HepG2 (cell line): ENCODE measurements around the gene COPS3. TPM values are rescaled to one million over a fixed set of nuclear protein-coding genes. Genes with fewer than 3 reads are reported as not detected.

ENCODE experiments used
- ARID3A ChIP-seq: IDR thresholded peaks from 2 replicates; pipeline ENCODE4 v1.6.1; 2012; ENCODE audit warnings: low read depth, low read length, improper control_type of control experiment
- DPF2 ChIP-seq: sonication (generic); formaldehyde crosslinking; IDR thresholded peaks from 2 replicates; pipeline ENCODE4 v1.4.0; 2020; ENCODE audit warnings: mild to moderate bottlenecking, low read depth, missing genetic modification reagents, borderline replicate concordance
- GZF1 ChIP-seq: sonication (generic); formaldehyde crosslinking; IDR thresholded peaks from 2 replicates; pipeline ENCODE4 v1.5.1; 2020; ENCODE audit warnings: mild to moderate bottlenecking, missing genetic modification reagents
- MXD4 ChIP-seq: IDR thresholded peaks from 2 replicates; pipeline ENCODE4 v1.6.1; 2016; ENCODE audit warnings: mild to moderate bottlenecking, missing biosample characterization, missing genetic modification reagents
- NR2F1 ChIP-seq, 2 experiments: fragments of 450-650 bp in 1 of 2; formaldehyde crosslinking in 1 of 2; IDR thresholded peaks; 2 replicates each; pipeline versions ENCODE4 v1.5.0 to v1.6.1; 2016 to 2020; ENCODE audit warnings: mild to moderate bottlenecking in 1 of 2, missing compliant biosample characterization in 1 of 2, missing genetic modification reagents in 1 of 2, moderate library complexity in 1 of 2
- PHF8 ChIP-seq: sonication (generic); formaldehyde crosslinking; IDR thresholded peaks from 2 replicates; pipeline ENCODE4 v1.5.0; 2020; ENCODE audit warnings: missing genetic modification reagents
- SKIL ChIP-seq: sonication (generic); formaldehyde crosslinking; IDR thresholded peaks from 2 replicates; pipeline ENCODE4 v1.8.0; 2022; ENCODE audit warnings: missing genetic modification reagents, mild to moderate bottlenecking, moderate library complexity, borderline replicate concordance
- TBX3 ChIP-seq: fragments of 450-650 bp; IDR thresholded peaks from 2 replicates; pipeline ENCODE4 v1.6.1; 2017; ENCODE audit warnings: antibody characterized with exemption, mild to moderate bottlenecking, inconsistent platforms, borderline replicate concordance
- TSC22D2 ChIP-seq: sonication (generic); formaldehyde crosslinking; IDR thresholded peaks from 2 replicates; pipeline ENCODE4 v1.5.1; 2020; ENCODE audit warnings: missing genetic modification reagents, mild to moderate bottlenecking, borderline replicate concordance
- ZMAT3 ChIP-seq: sonication (generic); formaldehyde crosslinking; conservative IDR thresholded peaks from 2 replicates; pipeline ENCODE4 v1.7.0; 2021; ENCODE audit warnings: missing genetic modification reagents
- ZNF234 ChIP-seq: sonication (generic); formaldehyde crosslinking; conservative IDR thresholded peaks from 2 replicates; pipeline ENCODE4 v1.5.1; 2020; ENCODE audit warnings: mild to moderate bottlenecking, missing genetic modification reagents
- ZNF253 ChIP-seq: sonication (generic); formaldehyde crosslinking; IDR thresholded peaks from 2 replicates; pipeline ENCODE4 v1.8.0; 2022; ENCODE audit warnings: mild to moderate bottlenecking, missing genetic modification reagents, borderline replicate concordance
- ZNF432 ChIP-seq: sonication (generic); formaldehyde crosslinking; IDR thresholded peaks from 2 replicates; pipeline ENCODE4 v1.5.0; 2020; ENCODE audit warnings: missing genetic modification reagents, mild to moderate bottlenecking, borderline replicate concordance
- ZNF574 ChIP-seq: sonication (generic); formaldehyde crosslinking; IDR thresholded peaks from 2 replicates; pipeline ENCODE4 v1.4.0; 2020; ENCODE audit warnings: missing genetic modification reagents
- ZNF720 ChIP-seq: sonication (generic); formaldehyde crosslinking; IDR thresholded peaks from 2 replicates; pipeline ENCODE4 v1.4.0; 2020; ENCODE audit warnings: missing genetic modification reagents
- ZNF768 ChIP-seq: sonication (generic); formaldehyde crosslinking; IDR thresholded peaks from 2 replicates; pipeline ENCODE4 v1.4.0; 2020; ENCODE audit warnings: missing genetic modification reagents
- ZNF850 ChIP-seq: sonication (generic); formaldehyde crosslinking; conservative IDR thresholded peaks from 2 replicates; pipeline ENCODE4 v1.9.0; 2021; ENCODE audit warnings: mild to moderate bottlenecking, missing genetic modification reagents
- polyA plus RNA-seq, 8 experiments: library from polyadenylated mRNA; depleted of rRNA in 3 of 8; stranded (reverse) in 7 of 8; unstranded in 1 of 8; fragments of >200 nt; fragmentation: Illumina TruSeq in 4 of 8; extraction: Trizol in 4 of 8; gene quantifications; 2 replicates each; pipeline versions ENCODE4 v1.2.1 to v1.2.3, GENCODE V29; 2011 to 2016; ENCODE audit warnings: low read depth in 4 of 8, missing spikeins in 1 of 8, mixed read lengths in 1 of 8; ENCODE audit not compliant: insufficient read depth in 1 of 8
- total RNA-seq, 5 experiments: library from RNA; depleted of rRNA; stranded (reverse); fragments of >200 nt; fragmentation: Illumina TruSeq; extraction: Trizol; gene quantifications; 2 replicates each; pipeline ENCODE4 v1.2.3, GENCODE V29; 2016; ENCODE audit warnings: low read depth in 1 of 5
- TF ChIP-seq, protein P1 (sequence below): sonication (generic); formaldehyde crosslinking; IDR thresholded peaks from 2 replicates; pipeline ENCODE4 v1.4.0; 2020; ENCODE audit warnings: mild to moderate bottlenecking, missing genetic modification reagents

The COPS3 gene
- total and polyA plus RNA-seq, 2 of the 13 experiments (the other 11 are each of a cell fraction or from before 2014, with no cell fraction given), result 46.3 to 103 TPM

- TF ChIP-seq SKIL (CRISPR knock-in tag) (no peak), ZNF253 (CRISPR knock-in tag) (no peak), ZMAT3 (CRISPR knock-in tag) (no peak), ZNF720 (CRISPR knock-in tag) (0 out of 2 replicates have a peak, but pooled peaks have one; percentile 36), DPF2 (CRISPR knock-in tag) (0 out of 2 replicates have a peak, but pooled peaks have one; percentile 18), TSC22D2 (CRISPR knock-in tag) (no peak; the same call in 1 of the 2 replicates), ARID3A (no peak), TBX3 (no peak), ZNF432 (CRISPR knock-in tag) (no peak), ZNF768 (CRISPR knock-in tag) (no peak; the same call in 1 of the 2 replicates), ZNF850 (CRISPR knock-in tag) (peak; percentile 92), ZNF574 (no peak), NR2F1 (CRISPR knock-in tag; IDR thresholded peaks at IDR 0.05) (no peak), ZNF234 (no peak; the same call in 1 of the 2 replicates), PHF8 (peak; percentile 74), GZF1 (CRISPR knock-in tag) (no peak), MXD4 (CRISPR knock-in tag) (no peak)
- TF ChIP-seq, protein P1, sequence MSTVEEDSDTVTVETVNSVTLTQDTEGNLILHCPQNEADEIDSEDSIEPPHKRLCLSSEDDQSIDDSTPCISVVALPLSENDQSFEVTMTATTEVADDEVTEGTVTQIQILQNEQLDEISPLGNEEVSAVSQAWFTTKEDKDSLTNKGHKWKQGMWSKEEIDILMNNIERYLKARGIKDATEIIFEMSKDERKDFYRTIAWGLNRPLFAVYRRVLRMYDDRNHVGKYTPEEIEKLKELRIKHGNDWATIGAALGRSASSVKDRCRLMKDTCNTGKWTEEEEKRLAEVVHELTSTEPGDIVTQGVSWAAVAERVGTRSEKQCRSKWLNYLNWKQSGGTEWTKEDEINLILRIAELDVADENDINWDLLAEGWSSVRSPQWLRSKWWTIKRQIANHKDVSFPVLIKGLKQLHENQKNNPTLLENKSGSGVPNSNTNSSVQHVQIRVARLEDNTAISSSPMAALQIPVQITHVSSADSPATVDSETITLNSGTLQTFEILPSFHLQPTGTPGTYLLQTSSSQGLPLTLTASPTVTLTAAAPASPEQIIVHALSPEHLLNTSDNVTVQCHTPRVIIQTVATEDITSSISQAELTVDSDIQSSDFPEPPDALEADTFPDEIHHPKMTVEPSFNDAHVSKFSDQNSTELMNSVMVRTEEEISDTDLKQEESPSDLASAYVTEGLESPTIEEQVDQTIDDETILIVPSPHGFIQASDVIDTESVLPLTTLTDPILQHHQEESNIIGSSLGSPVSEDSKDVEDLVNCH, result no peak; the same call in 1 of the 2 replicates
Measured at GRCh38 chr17:17205368-17206123, 75.5 kb downstream of the COPS3 start (continued).
